ENCODE data around the gene APLN. TPM values are rescaled to one million over a fixed set of nuclear protein-coding genes. Genes with fewer than 3 reads are reported as not detected.

The APLN gene
- total RNA-seq, 2 experiments from 2014 or later = 0.57 to 0.88 TPM

DNA sequence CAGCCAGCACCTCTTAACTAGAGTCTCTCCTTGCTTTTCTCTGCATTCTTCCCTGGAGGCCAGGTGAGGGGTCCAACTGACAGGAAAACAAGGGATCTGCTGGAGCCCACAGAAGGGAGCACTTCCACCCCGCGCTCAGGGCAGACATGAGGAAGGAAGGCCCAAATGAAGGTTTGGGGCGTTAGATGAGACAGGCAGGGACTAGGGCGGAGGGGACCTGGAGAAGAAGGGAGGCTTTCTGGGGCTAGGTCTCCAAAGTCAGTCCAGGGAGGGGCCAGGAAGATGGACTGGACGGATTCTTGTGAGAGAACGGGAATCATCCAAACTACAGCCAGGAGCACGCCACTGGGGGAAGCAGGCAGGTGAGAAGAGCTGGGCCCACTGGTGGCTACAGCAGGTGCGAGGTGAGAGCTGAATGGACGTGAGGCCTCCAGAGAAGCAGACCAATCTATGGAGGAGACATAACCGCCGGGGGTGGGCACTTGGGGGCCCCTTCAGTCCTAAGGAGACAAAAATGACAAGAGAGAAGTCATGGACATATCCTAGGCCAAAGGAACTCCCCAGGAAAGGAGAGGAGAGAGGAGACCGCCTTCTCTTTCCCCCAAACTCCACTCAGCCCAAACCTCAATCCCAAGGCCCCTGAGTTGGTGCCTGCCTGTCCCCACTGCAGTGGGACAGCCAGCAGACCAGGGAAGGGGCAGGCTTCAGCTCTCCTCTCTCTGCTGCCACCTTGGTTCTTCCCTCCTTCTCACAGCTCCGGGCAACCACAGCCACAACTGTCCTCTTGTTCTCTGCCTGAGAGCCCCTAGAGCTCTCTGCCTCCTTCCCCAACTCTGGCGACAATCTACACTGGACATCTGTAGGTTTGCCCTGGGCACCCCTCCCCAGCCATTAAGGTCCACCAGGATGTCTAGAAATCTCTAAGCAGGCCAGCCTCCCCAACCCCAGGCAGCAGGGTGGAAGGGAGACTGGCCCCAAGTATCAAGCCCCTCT is 7.0 kb downstream of the APLN start:
- ChIA-PET CTCF (no interaction called here), POLR2A (no interaction called here)

DNA sequence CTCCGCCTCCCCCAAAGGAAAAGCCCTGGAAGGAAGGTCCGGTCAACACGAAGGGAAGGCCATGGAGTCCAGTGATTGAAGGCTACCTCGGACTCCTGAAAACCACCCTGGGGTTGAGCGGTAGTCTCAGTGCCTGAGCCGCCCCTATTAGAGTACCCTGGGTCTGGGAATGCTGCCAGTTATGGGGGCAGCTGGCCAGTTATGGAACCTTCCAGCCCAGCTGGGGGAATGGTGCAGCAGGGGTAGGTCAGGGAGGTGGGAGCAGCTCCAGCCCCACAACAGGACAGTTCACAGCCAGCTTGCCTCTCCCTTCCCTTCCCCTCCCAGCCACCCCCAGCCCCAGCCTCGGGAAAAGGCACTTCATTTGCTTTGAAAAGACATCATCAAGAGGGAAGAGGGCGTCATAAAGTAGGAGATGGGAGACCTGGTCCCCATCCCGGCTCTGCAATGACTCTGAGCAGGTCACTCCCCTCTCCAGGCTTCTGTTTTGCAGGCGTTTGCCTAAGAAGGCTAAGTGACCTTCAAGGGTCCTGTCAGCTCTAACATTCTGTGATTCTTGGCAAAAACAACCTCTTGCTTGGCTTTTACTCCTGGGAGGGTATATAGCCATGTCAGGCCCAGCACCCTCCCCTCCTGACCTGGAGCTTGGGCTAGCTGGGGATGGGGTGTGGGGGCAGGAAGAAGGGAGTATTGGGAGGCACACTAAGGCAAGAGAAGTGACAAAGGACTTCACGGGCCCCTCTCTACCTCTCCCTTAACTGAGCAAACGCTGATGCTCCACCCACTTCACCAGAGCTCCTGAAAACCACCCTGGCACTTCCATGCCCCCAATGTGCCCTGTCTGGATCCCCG is 8.0 kb downstream of the APLN start:
- ChIA-PET CTCF (no interaction called here), POLR2A (no interaction called here)

DNA sequence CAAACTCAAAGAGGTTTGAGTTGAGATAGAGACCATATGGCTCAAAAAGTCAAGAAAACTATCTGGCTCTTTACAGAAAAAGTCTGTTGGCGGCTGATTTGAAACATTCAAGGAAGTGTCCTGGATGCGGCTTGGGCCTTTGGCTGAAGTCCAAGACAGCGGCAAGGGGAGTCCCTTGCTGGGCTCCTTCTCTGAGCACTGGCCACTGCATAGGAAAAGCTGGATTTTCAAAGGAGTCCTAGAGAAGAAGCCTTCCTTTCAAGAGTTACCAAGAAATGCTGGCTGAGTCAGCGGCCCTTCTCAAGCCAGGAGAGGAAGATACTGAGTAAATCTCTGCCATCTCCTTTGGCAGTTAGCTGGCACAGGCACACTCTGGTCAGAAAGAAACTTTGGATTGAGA is 12.1 kb downstream of the APLN start:
- POLR2A ChIA-PET = no interaction called here
- CTCF ChIA-PET = no interaction called here

DNA sequence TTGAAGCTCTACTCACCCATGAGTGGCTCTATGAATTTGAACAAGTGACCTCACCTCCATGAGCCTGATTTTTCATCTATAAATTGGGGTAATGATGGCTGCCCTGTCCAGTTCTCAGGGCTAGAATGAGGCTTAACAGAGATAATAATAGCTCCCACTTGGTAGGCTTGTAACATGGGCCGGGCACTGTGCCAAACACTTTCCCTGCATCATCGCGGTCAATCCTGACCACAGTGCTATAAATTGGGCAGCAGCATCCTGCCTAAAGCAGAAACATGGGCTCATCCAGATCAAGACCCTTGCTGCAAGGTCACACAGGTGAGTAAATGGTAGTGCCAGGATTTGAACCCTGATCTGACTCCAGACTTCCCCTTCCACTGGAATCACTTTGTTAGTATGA is 12.8 kb downstream of the APLN start:
- ChIA-PET CTCF (interaction anchor here (1.2 kb wide), 1 partner anchor 419 kb away, joined by 3 read pairs; no protein-coding TSS in a partner anchor), POLR2A (no interaction called here)

DNA sequence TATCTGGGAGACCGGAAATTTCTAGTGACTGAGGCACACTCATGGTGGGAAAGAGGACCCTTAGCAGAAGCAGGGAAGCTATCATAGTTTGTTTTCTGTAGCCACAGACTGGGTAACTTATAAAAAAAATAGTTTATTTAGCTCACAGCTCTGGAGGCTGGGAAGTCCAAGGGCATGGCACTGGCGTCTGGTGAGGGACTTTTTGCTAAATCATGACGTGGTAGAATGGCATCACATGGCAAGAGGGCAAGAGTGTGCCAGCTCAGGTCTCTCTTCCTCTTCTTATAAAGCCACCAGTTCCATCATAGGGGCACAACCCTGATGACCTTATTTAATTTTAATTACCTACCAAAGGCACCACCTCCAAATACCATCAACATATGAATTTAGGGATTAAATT is 13.3 kb downstream of the APLN start:
- ChIA-PET CTCF (interaction anchor here (1.2 kb wide), 1 partner anchor 419 kb away, joined by 3 read pairs; no protein-coding TSS in a partner anchor), POLR2A (no interaction called here)

DNA sequence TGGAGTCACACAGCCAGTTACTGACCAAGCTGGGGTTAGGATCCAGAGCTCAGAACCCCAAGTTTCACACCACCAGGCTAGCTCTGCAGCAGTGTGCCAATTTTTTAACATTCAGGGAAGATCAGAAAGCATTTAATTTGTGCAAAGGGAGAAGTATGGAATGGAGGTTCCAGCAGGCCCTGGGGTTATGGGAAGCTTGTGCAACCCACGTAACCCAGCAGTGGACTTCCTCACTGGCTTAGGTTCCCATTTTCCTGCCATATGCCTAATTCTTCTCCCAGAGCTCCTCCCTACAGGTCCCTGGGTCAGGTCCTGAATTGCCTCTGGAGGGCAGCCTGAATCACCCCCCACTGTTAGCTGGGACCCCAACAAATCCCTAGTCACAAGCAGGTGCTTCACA is 14.0 kb downstream of the APLN start:
- ChIA-PET CTCF (interaction anchor here (1.2 to 1.4 kb wide), 2 partner anchors 14 to 420 kb away, joined by 3 read pairs; partner anchors contain the start of gene APLN), POLR2A (no interaction called here)

DNA sequence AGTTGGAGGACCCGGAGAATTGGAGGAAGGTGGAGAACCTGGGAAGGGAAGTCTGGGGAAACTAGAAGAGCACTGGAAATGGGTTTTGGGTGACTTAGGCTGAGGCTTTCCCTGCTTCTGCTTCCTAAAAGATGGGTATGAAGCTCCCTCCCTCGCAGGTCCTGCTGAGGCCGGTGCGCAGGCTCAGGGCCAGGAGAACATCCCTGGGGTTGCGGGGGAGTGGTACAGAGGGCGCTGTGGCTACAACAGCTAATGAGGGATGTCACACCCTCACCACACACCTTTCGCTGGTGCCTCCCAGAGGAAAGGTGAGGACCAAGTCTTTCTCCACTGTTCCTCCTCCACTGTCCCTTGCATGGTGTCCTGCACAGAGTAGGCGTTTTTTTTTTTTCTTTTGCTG is 15.8 kb downstream of the APLN start:
- POLR2A ChIA-PET = no interaction called here
- CTCF ChIA-PET = no interaction called here

DNA sequence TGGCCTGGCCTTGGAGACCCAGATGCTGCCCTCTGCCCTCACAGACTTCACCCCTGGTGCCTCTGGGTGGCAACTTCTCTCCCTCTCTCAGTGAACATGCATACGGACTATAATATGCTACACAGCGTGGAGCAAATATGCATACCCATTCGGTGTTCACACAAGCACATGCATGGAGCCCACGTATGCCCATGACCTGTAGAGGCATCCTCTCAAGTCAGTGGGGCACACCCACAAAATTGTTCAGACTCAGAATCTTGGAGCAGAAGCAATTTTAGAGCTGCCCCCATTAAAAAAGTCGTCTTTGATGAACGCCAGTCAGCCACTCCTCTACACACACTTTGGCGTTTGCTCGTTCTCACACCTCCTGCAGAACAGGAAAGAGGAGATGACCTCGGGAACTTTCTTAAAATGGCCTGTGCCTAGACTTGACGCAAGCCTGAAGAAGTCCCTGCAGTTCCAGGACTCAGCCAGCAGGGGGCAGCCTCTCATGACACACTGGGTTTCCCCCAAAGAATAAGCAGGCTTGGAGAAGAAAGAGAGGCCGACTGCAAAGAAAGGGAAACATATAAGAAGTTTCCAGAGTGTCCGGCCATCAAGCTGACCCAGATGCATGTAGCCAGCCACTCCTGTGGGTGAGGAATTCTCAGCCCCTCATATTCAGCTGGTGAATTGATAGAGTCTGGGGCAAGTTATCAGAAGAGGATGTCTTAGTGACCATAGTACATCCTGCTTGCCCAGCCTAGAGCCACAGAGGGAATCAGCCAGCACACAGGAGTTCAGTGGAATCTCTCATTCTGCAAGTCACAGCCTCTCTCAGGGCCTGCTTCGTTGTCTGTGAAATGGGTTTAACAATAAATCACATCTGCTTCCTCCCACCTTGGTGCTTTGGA is 17.3 kb downstream of the APLN start:
- ChIA-PET CTCF (interaction anchor here (0.9 to 1.7 kb wide), 3 partner anchors 17 to 186 kb away, joined by 3 to 6 read pairs (median 5); partner anchors contain the start of gene APLN), POLR2A (no interaction called here)

DNA sequence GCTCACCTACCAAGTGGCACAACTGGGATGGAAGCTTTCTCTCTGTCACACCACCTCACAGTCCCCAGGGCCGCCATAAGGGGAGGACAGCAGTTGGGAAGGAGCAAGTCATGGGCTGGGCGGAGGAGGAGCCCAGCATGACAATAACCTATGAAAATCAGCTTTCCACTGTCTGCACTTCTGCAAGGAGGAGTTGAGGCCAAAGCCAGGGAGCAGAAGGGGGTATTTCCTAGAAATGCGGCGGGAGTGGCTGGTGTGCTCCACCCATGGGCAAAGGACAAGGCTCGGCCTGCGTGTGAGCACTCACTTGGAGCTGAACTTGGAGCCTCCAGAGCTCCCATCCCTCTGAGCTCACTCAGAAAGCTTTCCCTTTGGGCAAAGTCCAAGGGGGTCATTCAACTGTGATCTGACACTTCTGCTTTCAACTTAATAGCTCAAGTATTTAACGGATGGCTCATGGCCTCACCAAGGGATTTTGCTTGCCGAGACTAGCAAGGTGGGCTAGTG is 18.5 kb downstream of the APLN start:
- POLR2A ChIA-PET = interaction anchor here (0.9 kb wide), 1 partner anchor 19 kb away, joined by 3 read pairs; the partner anchor contains the start of gene APLN
- CTCF ChIA-PET = interaction anchor here (1.8 kb wide), 1 partner anchor 90 kb away, joined by 4 read pairs; no protein-coding TSS in a partner anchor

DNA sequence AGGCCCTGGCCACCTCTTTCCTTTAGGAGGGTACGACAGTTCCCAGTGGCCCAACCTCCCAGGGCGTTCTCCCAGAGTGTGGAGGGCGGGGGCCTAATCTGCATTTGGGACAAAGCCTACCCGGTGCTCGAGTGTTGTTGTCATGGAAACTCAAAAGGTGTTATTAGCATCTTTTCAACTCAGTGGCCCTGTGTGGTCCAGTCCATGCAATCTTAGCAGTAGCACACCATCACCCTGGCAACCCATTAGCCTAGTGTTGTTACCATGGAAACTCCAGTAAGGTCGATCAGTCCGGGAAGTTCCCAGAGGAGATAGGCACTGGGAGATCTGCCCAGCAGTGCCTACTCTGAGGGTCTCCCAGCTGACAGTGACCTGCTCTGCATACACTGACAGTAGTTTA is 20.2 kb downstream of the APLN start:
- POLR2A ChIA-PET = no interaction called here
- CTCF ChIA-PET = no interaction called here

DNA sequence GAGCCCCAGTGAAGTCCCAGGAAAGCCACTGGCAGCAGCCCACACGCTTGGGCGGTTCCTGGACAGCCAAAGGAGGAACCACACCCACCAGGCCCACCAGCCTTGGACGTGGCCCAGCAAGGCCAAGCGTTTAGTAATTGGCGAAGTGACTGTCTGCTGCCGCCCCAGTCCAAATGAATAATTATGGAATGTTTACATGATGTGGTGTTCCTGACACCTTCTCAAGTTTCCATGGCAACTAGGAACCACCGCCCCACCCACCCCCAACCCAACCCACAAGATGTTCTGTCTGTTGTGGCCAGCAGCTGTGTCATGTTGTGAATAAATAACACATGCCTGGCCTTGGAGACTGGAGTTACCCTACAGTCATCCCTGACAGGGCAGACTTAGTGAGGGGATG is 22.3 kb downstream of the APLN start:
- ChIA-PET POLR2A (no interaction called here), CTCF (interaction anchor here (0.5 kb wide), 1 partner anchor 108 kb away, joined by 3 read pairs; no protein-coding TSS in a partner anchor)

DNA sequence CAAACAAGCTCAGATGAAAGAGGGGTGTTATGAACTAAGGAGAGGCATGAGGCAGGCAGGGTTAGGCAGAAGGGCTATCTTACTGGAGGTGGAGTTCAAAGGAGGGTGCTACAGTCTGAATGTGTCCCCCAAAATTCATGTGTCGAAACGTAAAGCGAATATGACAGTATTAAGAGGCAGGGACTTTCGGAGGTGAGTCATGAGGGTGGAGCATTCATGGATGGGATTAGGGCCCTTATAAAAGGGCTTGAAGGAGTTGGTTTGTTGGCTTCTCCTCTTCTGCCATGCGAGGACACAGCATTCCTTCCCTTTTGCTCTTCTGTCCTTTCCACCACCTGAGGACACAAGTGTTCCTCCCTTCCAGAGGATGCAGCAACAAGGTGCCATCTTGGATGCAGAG is 22.9 kb downstream of the APLN start:
- ChIA-PET POLR2A (no interaction called here), CTCF (no interaction called here)

DNA sequence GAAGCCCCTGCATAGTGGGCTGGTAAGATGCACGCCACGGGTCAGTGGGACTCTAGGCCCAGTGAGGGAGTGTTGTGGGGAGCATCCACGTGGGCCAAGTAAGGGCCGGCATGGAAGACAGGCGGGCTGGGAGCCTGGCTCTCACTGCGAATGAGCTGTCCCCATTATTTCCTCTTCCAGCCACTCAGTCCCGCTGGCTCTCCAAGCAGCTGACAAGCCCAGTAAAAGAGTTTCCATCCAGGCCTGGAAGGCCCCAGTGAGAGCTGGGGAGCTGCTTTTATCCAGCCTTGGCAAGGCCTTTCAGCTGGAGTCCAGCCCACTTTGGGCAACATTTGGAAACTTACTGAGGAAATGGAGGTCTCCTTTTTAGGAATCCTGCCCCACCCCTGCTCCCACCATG is 24.9 kb downstream of the APLN start:
- POLR2A ChIA-PET = no interaction called here

DNA sequence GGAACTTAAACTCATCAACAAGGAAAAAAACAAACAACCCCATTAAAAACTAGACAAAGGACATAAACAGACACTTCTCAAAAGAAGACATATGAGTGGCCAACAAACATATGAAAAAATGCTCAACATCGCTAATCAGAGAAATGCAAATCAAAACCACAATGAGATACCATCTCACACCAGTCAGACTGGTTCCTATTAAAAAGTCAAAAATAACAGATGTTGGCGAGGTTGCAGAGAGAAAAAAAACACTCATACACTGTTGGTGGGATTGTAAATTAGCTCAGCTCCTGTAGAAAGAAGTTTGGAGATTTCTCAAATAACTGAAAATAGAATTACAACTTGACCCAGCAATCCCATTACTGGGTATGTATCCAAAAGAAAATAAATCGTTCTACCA is 28.7 kb downstream of the APLN start:
- CTCF ChIA-PET = no interaction called here
- POLR2A ChIA-PET = no interaction called here

More for the DNA sequence above, 24.9 kb downstream of the APLN start:
- CTCF ChIA-PET = no interaction called here

DNA sequence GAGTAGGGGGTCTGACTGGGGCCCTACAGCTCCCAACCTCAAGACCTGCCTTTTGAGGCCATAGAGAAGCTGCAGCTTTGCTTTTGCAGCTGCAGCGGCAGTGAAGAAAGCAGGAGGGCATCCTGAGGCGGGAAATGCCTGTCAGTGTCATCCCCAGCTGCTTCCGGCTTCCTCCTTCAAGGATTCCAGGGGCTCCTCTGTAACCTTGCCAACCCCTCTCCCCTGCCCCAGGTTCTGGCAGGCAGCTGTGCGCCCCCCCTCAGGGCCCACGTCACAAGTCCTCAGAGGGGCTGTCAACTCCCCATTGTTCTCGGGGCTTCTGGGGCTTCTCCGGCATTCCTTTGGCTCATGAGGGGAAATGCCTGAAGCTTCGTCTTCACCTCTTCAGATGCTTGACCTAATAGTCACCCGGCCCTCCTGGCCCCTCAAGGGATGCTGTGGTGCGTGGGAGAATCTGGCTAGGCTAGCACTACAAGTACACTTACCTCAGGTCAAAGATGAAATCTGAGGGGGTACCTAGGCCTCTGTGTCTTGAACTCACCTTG is 31.9 kb downstream of the APLN start:
- ChIA-PET CTCF (no interaction called here), POLR2A (no interaction called here)

DNA sequence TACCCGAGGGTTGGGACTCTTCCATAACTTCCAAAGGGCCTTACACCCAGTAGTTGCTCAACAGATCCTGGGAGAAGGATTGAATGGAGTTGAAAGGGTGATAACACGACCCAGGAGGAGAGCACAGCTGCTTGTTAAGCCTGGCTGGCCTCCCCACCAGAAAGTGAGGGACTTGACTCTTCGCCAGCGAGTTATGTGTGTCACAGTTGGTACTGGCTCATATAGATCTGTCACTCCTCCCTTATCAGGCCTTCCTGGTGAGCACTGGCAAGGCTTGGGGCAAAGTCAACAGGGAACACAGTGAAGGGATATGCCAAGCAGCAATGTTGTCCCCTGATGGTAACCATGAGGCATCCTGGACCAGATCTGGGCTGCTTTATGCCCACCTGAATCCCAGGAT is 35.8 kb downstream of the APLN start:
- ChIA-PET POLR2A (no interaction called here), CTCF (no interaction called here)

DNA sequence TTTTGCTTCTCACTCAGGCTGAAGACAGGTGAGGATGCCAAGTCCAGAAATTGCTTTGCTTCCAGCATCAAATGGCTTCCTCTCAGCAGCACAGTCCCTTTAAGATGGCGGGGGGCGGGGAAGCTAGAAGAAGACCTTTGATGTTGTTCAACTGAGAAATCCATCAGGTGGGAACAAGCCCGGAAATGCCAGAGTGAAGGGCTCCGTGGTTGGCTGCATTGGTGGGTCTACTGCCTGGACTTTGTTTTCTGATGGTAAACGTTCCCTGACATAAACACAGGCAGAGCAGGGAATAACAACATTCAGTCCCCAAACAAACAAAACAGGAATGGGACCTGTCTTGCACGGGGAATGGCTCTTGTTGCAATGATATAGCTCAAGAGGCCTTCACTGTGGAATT is 37.3 kb downstream of the APLN start:
- ChIA-PET POLR2A (interaction anchor here (0.6 kb wide), 1 partner anchor 344 kb away, joined by 3 read pairs; no protein-coding TSS in a partner anchor), CTCF (no interaction called here)

DNA sequence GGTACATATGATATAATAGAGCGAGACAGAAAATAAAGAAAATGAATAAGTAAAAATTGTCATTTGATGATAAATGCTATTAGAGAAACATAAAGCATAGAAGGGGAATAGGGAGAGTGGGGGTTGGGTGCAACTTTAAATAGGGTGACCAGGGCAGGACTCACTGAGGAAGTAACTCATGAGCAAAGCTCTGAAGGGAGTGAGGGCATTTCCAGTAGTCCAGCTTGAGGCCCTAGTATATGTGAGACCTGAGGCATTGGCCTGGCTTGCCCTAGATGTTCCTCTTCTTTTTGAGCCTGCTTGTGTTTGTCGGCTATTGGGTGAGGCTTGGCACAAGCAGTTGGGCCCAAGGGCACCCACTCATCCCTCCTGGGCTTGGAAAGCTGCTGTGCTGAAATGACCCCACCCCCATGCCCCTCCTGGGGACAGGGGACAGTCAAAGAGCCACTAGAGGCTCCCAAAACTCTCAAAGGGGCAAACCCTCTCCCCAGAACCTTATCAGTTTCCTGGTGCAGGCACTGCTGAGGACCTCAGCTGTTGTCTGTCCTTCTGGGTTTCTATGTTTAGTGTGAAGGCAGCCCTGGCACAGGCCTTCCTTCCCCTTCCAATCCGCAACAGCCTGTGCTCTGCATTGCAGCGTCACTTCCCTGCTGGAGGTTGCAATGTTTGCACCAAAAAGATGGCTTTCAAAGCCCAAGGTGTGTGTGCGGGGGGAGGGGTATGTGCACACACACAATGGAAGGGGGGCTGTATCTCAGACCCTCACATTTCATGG is 40.1 kb downstream of the APLN start:
- CTCF ChIA-PET = no interaction called here
- POLR2A ChIA-PET = no interaction called here
